GM10266 (cell line): ENCODE results near the gene MAVS.

Experiments
- DNase-seq: peaks from one replicate; pipeline ENCODE4 v3.0.0; 2012; ENCODE audit errors: extremely low spot score
- CTCF ChIP-seq: IDR thresholded peaks from 2 replicates; pipeline ENCODE4 v1.5.1; 2012; ENCODE audit warnings: mild to moderate bottlenecking, low read depth; ENCODE audit not compliant: control insufficient read depth, insufficient read depth; ENCODE audit errors: missing control alignments

Gene MAVS

DNA sequence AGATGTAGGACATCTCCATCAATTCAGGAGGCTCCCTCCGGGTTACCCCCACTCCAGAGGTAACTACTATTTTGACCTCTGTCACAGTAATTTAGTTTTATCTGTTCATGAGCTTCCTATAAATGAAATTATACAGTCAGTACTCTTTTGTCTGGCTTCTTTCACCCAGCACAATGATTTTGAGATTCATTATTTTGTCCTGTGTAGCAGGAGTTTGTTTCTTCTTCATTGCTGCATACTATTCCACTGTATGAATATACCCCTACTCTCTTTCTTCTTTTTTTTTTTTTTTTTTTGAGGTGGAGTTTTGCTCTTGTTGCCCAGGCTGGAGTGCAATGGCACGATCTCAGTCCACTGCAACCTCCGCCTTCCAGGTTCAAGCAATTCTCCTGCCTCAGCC is 38.1 kb upstream of the MAVS start:
- DNase-seq, result no peak
- TF ChIP-seq CTCF, result no peak

DNA sequence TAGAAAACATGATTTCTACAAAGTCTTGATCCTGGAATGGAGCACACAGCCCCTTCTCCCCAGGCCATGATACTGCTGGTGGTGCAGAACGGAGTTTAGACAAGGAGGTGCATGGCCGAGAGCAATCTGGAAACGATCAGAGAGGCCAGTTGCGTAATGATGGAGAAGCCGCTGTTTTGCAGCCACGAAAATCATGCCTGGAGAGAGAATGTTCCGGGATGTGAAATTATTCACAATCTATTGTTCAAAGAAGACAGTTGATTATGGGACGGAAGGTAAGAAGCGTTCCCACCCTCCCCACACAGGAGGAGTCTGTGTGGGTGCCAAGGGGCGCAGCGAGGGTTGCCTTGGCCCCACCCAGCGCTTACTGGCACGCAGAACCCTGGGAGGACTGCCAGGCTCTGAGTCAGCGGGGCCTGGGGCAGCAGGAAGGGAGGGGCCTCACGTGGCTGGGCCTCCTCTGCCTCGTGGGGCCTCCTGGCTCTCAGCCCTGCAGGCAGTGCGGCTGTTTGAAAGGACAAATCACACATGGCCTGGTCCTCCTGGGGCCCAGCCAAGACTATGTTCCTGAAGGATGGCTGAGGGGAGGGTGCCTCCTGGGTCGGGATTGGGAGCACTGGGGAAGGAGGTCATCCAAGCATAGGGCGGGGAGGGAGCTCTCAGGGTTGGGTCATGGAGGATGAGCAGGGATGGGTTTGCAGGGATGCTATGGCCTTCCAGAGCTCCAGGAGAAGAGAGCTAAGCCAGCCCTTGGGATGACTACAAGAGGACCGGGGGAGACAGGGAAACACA is 35.0 kb upstream of the MAVS start:
- TF ChIP-seq CTCF, result no peak

DNA sequence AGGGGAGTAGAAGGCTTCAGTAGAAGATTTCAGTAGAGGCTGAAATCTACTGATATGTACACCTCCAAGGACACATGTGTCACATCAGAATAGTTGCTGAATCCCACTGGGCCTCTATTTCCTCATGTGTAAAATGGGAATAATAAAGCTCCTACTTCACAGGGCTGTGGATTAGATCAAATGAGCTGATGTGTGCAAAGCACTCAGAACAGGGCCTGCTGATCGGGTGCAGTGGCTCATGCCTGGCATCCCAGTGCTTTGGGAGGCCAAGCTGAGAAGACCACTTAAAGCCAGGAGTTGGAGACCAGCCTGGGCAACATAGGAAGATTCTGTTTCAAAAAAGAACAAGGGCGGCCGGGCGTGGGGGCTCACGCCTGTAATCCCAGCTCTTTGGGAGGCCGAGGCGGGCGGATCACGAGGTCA is 34.4 kb upstream of the MAVS start:
- TF ChIP-seq CTCF, result no peak
- DNase-seq, result no peak

More for the DNA sequence above, 35.0 kb upstream of the MAVS start:
- no peak for DNase-seq

DNA sequence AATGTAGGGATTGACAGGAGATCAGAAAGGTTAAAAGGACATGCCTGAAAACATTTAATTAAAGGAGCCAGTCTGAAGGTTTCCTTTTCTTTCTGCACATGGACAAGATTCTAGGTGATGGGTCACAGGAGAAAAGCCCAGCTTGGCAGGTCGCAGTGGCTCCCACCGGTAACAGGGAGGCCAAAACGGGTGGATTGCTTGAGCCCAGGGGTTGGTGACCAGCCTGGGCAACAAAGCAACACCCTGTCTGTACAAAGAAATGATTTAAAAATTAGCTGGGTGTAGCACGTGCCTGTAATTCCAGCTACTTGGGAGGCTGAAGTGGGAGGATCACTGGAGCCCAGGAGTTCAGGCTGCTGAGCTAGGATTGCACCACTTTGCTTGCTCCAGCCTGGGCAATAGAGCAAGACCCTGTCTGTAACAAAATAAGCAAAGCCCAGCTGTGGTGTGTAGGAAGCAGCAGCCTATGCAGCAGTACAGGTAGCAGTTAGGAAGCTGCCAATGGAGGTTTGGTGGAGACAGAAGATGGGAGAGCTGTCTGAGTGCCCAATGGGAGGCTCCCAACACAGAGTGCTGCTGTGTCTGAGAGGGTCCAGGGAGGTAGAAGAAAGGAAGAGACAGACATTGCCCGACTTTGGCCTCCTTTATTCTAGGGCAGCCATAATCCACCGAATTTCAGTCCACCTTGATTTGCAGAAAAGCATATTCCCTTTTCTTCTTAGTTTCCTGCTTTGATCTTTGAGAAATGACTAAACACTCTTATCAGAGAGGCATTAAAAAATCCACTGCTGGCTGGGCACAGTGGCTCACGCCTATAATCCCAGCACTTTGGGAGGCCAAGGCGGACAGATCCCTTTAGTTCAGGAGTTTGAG is 33.4 kb upstream of the MAVS start:
- no peak for TF ChIP-seq CTCF
- no peak for DNase-seq

- TF ChIP-seq CTCF, result no peak
Measured at GRCh38 chr20:3813848-3814581, 32.6 kb upstream of the MAVS start.

DNA sequence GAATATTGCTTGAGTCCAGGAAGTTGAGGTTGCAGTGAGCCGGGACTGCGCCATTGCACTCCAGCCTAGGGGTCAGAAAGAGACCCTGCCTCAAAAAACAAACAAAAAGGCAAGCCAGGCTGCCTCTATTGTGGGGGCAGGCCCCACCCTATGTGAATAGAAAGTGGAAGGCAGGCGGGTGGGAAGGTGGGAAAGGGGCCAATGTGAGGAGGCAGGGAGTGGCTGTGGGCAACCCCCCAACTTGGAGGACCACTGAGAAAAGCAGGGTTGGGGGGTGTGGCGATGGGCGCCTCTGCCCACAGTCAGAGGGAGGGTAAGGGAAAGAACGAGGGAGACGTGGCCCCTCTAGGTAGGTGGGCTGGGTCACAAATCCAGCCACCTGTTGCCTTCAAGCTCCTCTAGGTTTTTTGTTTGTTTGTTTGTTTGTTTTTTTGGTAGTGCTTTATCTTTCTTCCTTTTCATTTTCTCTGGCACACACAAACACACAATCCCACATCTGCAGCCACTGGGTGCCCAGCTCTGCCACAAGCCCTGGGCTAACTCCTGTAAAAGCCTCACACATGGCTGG is 31.6 kb upstream of the MAVS start:
- no peak for TF ChIP-seq CTCF
- DNase-seq, result no peak

More at GRCh38 chr20:3813848-3814581, 32.6 kb upstream of the MAVS start:
- no peak for DNase-seq
